LNCaP clone FGC (cell line): Measurements from ENCODE around the gene NOTCH4.
A peak's percentile ranks its signal among the peaks of the same experiment; 100 is the strongest.

Experiments used
- DNase-seq: peaks from one replicate; pipeline ENCODE4 v3.0.0-alpha.2; 2011; ENCODE audit warnings: low read depth
- H3K4me3 ChIP-seq: 2 replicates; pipeline ENCODE4 v1.5.1; 2011; ENCODE audit warnings: mild to moderate bottlenecking, low read depth, low read length, control low read depth
- CTCF ChIP-seq: IDR thresholded peaks from 2 replicates; pipeline ENCODE4 v1.5.1; 2012; ENCODE audit warnings: mild to moderate bottlenecking; ENCODE audit not compliant: control insufficient read depth, insufficient read depth; ENCODE audit errors: extremely low read depth

NOTCH4 gene

DNA sequence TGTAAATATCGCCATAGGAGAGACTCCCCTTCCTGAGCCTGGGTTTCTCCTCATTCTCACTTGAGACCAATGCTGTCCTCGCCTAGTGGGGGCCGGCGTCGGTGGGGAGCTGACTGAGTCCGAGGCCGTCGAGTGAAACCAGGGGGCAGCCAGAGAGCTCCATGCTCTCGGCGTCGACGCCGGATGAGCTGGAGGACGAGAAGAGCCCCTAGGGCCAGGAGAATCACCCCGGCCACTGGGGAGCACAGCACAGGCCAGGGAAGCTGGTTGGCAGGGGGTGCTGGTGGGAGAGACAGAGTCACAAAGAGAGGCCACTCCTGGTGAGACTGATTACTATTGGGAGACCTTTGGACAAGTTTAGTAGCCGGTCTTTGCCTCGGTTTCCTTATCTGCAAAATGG, 25.0 kb downstream of the NOTCH4 start:
- no peak overlapping the region for H3K4me3 ChIP-seq
- DNase-seq, result no peak
- TF ChIP-seq CTCF, result no peak

DNA sequence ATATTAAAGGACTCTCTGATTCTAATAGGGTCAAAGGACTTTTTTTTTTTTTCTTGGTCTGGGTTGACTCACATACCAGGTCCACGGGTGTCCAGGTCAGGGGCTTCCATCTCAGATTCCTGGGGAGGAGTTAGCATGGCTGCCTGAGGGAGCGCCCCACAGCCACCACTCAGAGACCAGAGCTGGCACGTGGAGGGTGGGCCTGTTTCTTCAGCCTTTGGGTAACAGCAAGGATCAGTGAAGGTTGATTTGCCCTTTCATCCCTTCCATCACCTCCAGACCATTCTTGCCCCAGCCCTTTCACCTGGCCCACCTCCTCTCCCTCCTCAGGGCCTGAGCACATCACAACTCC, 25.5 kb downstream of the NOTCH4 start:
- TF ChIP-seq CTCF, result no peak
- DNase-seq, result no peak
- H3K4me3 ChIP-seq, result no peak overlapping the region

DNA sequence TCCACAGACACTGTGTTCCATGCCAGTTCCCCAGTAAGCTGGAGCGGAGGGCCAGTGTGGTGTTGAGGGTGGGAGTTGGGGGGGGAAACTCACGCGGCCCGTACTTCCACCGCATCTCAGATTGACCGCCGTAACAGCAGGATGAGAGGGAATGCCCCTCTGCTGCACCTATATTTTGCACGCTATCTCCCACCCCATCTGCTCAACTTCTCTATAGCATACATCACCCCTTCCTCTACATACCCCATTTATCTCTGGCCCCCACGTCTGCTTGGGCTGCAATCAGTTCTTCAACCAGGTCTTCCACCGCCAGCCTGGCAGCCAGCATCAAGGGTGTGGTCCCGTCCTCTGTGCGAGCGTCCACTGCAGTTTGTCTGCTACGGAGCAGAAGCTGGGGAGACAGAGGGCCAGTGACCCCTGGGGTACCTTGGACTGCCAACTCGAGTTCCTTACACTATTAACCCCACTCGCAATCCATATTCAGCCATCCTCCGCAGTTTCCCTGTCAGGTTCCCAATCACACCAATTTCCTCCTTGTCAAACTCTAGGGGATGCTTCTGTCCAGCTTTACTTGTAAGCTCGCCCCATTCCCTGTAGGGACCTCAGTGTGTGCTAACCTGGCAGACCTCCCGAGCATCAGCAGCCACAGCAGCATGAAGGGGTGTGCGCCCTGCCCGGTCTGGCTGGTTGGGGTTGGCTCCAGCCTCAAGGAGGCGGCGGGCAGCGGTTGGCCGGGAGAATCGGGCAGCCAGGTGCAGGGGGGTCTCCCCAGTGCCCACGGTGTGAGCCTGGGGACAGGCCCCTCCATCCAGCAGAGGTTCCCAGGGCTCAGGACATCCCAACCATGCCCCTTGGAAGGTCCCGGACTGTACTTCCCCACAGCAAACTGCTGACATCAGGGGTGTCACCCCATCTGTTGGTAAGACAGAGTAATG, 26.9 kb downstream of the NOTCH4 start:
- peak overlapping the region; percentile 89 for H3K4me3 ChIP-seq
- DNase-seq, result no peak
- TF ChIP-seq CTCF, result no peak

- DNase-seq, result no peak
- no peak for TF ChIP-seq CTCF
- peak overlapping the region; percentile 89 for H3K4me3 ChIP-seq
These were observed 27.8 kb downstream of the NOTCH4 start for GRCh38 chr6:32195902-32196681.

GRCh38 chr6:32195652-32195901, 28.3 kb downstream of the NOTCH4 start:
- peak overlapping the region; percentile 89 for H3K4me3 ChIP-seq
- TF ChIP-seq CTCF, result no peak
- peak; percentile 97 for DNase-seq

- peak; percentile 63 for TF ChIP-seq CTCF
- H3K4me3 ChIP-seq, result peak overlapping the region; percentile 67
- peak; percentile 27 for DNase-seq
These were observed 28.8 kb downstream of the NOTCH4 start for GRCh38 chr6:32194825-32195651.
